Measurements from ENCODE around the gene PTPN2. TPM values are rescaled to one million over a fixed set of nuclear protein-coding genes. Genes with fewer than 3 reads are reported as not detected.

The PTPN2 gene
- total RNA-seq, 1 experiment from 2014 or later, result 59.8 TPM

DNA sequence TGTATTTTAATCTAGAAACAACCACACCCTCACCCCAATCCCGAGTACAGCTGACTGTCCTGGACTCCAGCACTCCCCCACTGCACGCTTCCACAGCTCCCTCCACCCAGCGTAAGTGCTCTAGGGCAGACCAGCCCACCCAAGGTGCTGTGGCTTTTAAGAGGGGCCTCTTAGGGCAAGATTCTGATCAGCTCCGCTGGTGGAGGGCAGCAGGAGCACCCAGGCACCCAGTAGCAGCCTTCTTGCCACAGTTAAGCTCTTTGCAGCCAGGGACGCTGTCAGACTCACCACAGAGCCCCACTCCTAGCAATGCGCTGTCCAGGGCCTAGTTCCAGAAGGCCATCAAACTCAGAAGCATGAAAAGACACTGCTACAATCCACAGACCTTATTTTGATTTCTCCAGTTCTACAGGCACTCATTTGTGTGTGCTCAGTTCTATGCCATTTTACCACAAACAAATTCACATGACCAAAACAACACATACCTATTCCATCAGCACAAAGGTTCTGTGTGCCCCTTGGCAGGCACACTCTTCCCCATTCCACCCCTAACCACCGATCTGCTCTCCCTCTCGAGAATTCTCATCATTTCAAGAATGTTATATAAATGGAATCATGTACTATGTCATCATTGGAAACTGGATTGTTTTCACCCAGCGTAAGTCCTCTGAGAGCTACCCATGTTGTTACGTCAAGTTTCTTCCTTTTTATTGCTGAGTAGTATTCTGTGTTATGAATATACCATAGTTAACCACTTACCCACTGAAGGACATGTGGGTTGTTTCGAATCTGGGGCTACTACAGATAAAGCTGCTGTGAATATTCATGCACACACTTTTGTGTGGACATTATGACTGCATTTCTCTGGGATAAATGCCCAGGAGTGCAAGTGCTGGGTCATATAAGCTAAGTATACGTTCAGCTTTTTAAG is 40.4 kb downstream of the PTPN2 start:
- Histone ChIP-seq H3K27me3 (ENCODE audit: low read length) (no peaks in the 10 kb centered on the region), H4K20me1 (ENCODE audit: low read length) (0 out of 2 replicates have a peak, but pooled peaks cover 4% of the 10 kb centered on the region), H3K27ac (ENCODE audit: low read length) (no peak overlapping the region), H3K4me1 (ENCODE audit: insufficient read depth, low read length) (peaks cover 14% of the 10 kb centered on the region), H3K9me2 (replicated peaks; ENCODE audit: low read length) (no peaks in the 10 kb centered on the region), H3K79me2 (ENCODE audit: low read length) (peaks cover 64% of the 10 kb centered on the region), H3K9me3 (ENCODE audit: low read length) (no peaks in the 10 kb centered on the region), H3K4me3 (ENCODE audit: low read length) (no peak overlapping the region), H3K36me3 (ENCODE audit: low read depth, low read length) (peaks cover 27% of the 10 kb centered on the region), H3K9ac (ENCODE audit: low read length) (no peak overlapping the region), H2AFZ (ENCODE audit: low read length) (no peak overlapping the region), H3F3A (ENCODE audit: low read length, unreplicated experiment) (no peaks in the 10 kb centered on the region), H3K4me2 (ENCODE audit: low read length) (no peak overlapping the region)
- CTCF ChIA-PET, result no interaction called here
- DNase-seq (no peak), ATAC-seq (no peak)
- BruUV-seq (replicated peaks), result no TSS peak
- no peak for TF ChIP-seq EZH2phosphoT487 (IDR thresholded peaks at IDR 0.05; ENCODE audit: borderline replicate concordance, low read length)
- no peak for TF ChIP-seq EZH2 (IDR thresholded peaks at IDR 0.05; ENCODE audit: low read length, unreplicated experiment)
- POLR2A ChIA-PET (ENCODE audit: unreplicated experiment), result no interaction called here
- intact Hi-C loops (cut with micrococcal nuclease), result no loop called here

GRCh38 chr18:12842459-12843380 is 41.3 kb downstream of the PTPN2 start:
- POLR2A ChIA-PET (ENCODE audit: unreplicated experiment), result no interaction called here
- H3K36me3 ChIP-seq (ENCODE audit: low read depth, low read length), result peaks cover 27% of the 10 kb centered on the region
- H3K4me1 ChIP-seq (ENCODE audit: insufficient read depth, low read length), result peaks cover 24% of the 10 kb centered on the region
- H3K4me3 ChIP-seq (ENCODE audit: low read length), result no peak overlapping the region
- no peaks in the 10 kb centered on the region for H3K9me3 ChIP-seq (ENCODE audit: low read length)
- ATAC-seq (no peak), DNase-seq (no peak)
- H3K27me3 ChIP-seq (ENCODE audit: low read length), result no peaks in the 10 kb centered on the region
- H3F3A ChIP-seq (ENCODE audit: low read length, unreplicated experiment), result no peaks in the 10 kb centered on the region
- H3K9me2 ChIP-seq (replicated peaks; ENCODE audit: low read length), result no peaks in the 10 kb centered on the region
- no peak overlapping the region for H3K4me2 ChIP-seq (ENCODE audit: low read length)
- H3K79me2 ChIP-seq (ENCODE audit: low read length), result peaks cover 73% of the 10 kb centered on the region
- BruUV-seq (replicated peaks), result no TSS peak
- no peaks in the 10 kb centered on the region for H4K20me1 ChIP-seq (ENCODE audit: low read length)
- CTCF ChIA-PET, result no interaction called here
- no peak for TF ChIP-seq EZH2 (IDR thresholded peaks at IDR 0.05; ENCODE audit: low read length, unreplicated experiment)
- no peak for TF ChIP-seq EZH2phosphoT487 (IDR thresholded peaks at IDR 0.05; ENCODE audit: borderline replicate concordance, low read length)
- intact Hi-C loops (cut with micrococcal nuclease), result no loop called here
- no peak overlapping the region for H2AFZ ChIP-seq (ENCODE audit: low read length)
- H3K27ac ChIP-seq (ENCODE audit: low read length), result no peak overlapping the region
- no peak overlapping the region for H3K9ac ChIP-seq (ENCODE audit: low read length)

- Histone ChIP-seq H3K4me3 (ENCODE audit: low read length) (no peak overlapping the region), H3F3A (ENCODE audit: low read length, unreplicated experiment) (no peaks in the 10 kb centered on the region), H3K9ac (ENCODE audit: low read length) (no peak overlapping the region), H3K27ac (ENCODE audit: low read length) (no peak overlapping the region), H3K9me2 (replicated peaks; ENCODE audit: low read length) (no peaks in the 10 kb centered on the region), H3K79me2 (ENCODE audit: low read length) (peaks cover 81% of the 10 kb centered on the region), H3K27me3 (ENCODE audit: low read length) (no peaks in the 10 kb centered on the region), H4K20me1 (ENCODE audit: low read length) (no peaks in the 10 kb centered on the region), H3K4me1 (ENCODE audit: insufficient read depth, low read length) (peaks cover 28% of the 10 kb centered on the region), H3K36me3 (ENCODE audit: low read depth, low read length) (peaks cover 23% of the 10 kb centered on the region), H2AFZ (ENCODE audit: low read length) (no peak overlapping the region), H3K9me3 (ENCODE audit: low read length) (no peaks in the 10 kb centered on the region), H3K4me2 (ENCODE audit: low read length) (no peak overlapping the region)
- TF ChIP-seq EZH2 (IDR thresholded peaks at IDR 0.05; ENCODE audit: low read length, unreplicated experiment), result no peak
- TF ChIP-seq EZH2phosphoT487 (IDR thresholded peaks at IDR 0.05; ENCODE audit: borderline replicate concordance, low read length), result no peak
- TF ChIP-seq, protein P1, sequence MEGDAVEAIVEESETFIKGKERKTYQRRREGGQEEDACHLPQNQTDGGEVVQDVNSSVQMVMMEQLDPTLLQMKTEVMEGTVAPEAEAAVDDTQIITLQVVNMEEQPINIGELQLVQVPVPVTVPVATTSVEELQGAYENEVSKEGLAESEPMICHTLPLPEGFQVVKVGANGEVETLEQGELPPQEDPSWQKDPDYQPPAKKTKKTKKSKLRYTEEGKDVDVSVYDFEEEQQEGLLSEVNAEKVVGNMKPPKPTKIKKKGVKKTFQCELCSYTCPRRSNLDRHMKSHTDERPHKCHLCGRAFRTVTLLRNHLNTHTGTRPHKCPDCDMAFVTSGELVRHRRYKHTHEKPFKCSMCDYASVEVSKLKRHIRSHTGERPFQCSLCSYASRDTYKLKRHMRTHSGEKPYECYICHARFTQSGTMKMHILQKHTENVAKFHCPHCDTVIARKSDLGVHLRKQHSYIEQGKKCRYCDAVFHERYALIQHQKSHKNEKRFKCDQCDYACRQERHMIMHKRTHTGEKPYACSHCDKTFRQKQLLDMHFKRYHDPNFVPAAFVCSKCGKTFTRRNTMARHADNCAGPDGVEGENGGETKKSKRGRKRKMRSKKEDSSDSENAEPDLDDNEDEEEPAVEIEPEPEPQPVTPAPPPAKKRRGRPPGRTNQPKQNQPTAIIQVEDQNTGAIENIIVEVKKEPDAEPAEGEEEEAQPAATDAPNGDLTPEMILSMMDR (conservative IDR thresholded peaks at IDR 0.05; ENCODE audit: low read depth, low read length), result no peak
- ATAC-seq (no peak), DNase-seq (no peak)
- intact Hi-C loops (cut with micrococcal nuclease), result no loop called here
- CTCF ChIA-PET, result interaction anchor here (0.9 kb wide), 1 partner anchor 43 kb away, joined by 3 read pairs; the partner anchor contains the start of gene PTPN2
- BruUV-seq (replicated peaks), result no TSS peak
- POLR2A ChIA-PET (ENCODE audit: unreplicated experiment), result interaction anchor here (1.7 kb wide), 1 partner anchor 43 kb away, joined by 21 read pairs; the partner anchor contains the start of gene PTPN2
Measured at GRCh38 chr18:12841070-12841469, 43.0 kb downstream of the PTPN2 start.
